ENCODE data around the gene COP1. TPM values are rescaled to one million over a fixed set of nuclear protein-coding genes. Genes with fewer than 3 reads are reported as not detected.
"Not testable (repeated sequence)": the region's sequence is repeated elsewhere in the genome, so short reads cannot be mapped to it uniquely, and the experiment has no call there.

The COP1 gene
- polyA plus RNA-seq, 1 donor (not counting 4 experiments of a cell fraction or from before 2014, with no cell fraction given): 38.9 TPM

- Histone ChIP-seq H3K4me2 (ENCODE audit: control insufficient read depth, extremely low read depth, insufficient read depth, low read depth, low read length) (peak overlapping the region; percentile 55), H3K27ac (ENCODE audit: control insufficient read depth, insufficient read depth, low read length) (peak overlapping the region; percentile 71), H2AFZ (ENCODE audit: control insufficient read depth, low read length) (no peak overlapping the region), H4K20me1 (ENCODE audit: control insufficient read depth, extremely low read depth, insufficient read depth, low read length) (no peaks in the 10 kb centered on the region), H3K36me3 (ENCODE audit: control insufficient read depth in 2 of 2, extremely low read depth in 1 of 2, insufficient read depth in 2 of 2, low read length in 2 of 2) (no peaks in the 10 kb centered on the region), H3K4me1 (ENCODE audit: control insufficient read depth, extremely low read depth, insufficient read depth, low read length) (peaks cover 4% of the 10 kb centered on the region), H3K4me3 (ENCODE audit: control insufficient read depth in 2 of 3, extremely low read depth in 1 of 3, insufficient read depth in 2 of 3, low read depth in 1 of 3, low read length in 3 of 3) (no peak overlapping the region), H3K79me2 (ENCODE audit: control insufficient read depth, insufficient read depth, low read length) (no peaks in the 10 kb centered on the region), H3K9me1 (ENCODE audit: control insufficient read depth, extremely low read depth, insufficient read depth, low read length) (no peaks in the 10 kb centered on the region), H3K27me3 (ENCODE audit: control insufficient read depth, extremely low read depth, insufficient read depth, low read length) (no peaks in the 10 kb centered on the region), H3K9ac (ENCODE audit: control insufficient read depth, extremely low read depth, insufficient read depth, low read length) (no peak overlapping the region), H3K9me3 (ENCODE audit: control insufficient read depth, low read depth, low read length) (no peaks in the 10 kb centered on the region)
- DNase-seq (ENCODE audit: low read depth, low spot score) (peak; percentile 33), FAIRE-seq (peak; percentile 96)
- dilution Hi-C loops (cut with MboI; ENCODE audit: extremely low pct_ligation_motif_present, low sequenced_read_pairs): no loop called here
- TF ChIP-seq CTCF (optimal IDR thresholded peaks at IDR 0.05 in 1 of 3, IDR thresholded peaks at IDR 0.05 in 1 of 3, conservative IDR thresholded peaks at IDR 0.05 in 1 of 3; ENCODE audit: extremely low read depth in 1 of 3, insufficient read depth in 2 of 3, low read length in 3 of 3): no peak
- no peak for TF ChIP-seq EZH2 (IDR thresholded peaks at IDR 0.05; ENCODE audit: low read length)
These were observed 34.4 kb upstream of the COP1 start for GRCh38 chr1:176241385-176242015.

GRCh38 chr1:176233657-176234056, 26.6 kb upstream of the COP1 start:
- H3K9me3 ChIP-seq (ENCODE audit: control insufficient read depth, low read depth, low read length); FAIRE-seq; H3K79me2 ChIP-seq (ENCODE audit: control insufficient read depth, insufficient read depth, low read length); H3K4me2 ChIP-seq (ENCODE audit: control insufficient read depth, extremely low read depth, insufficient read depth, low read depth, low read length); H3K27ac ChIP-seq (ENCODE audit: control insufficient read depth, insufficient read depth, low read length); H3K36me3 ChIP-seq (ENCODE audit: control insufficient read depth in 2 of 2, extremely low read depth in 1 of 2, insufficient read depth in 2 of 2, low read length in 2 of 2); H3K27me3 ChIP-seq (ENCODE audit: control insufficient read depth, extremely low read depth, insufficient read depth, low read length); H3K9ac ChIP-seq (ENCODE audit: control insufficient read depth, extremely low read depth, insufficient read depth, low read length); H3K4me3 ChIP-seq (ENCODE audit: control insufficient read depth in 2 of 3, extremely low read depth in 1 of 3, insufficient read depth in 2 of 3, low read depth in 1 of 3, low read length in 3 of 3); DNase-seq (ENCODE audit: low read depth, low spot score); dilution Hi-C loops (cut with MboI; ENCODE audit: extremely low pct_ligation_motif_present, low sequenced_read_pairs); H3K4me1 ChIP-seq (ENCODE audit: control insufficient read depth, extremely low read depth, insufficient read depth, low read length); H4K20me1 ChIP-seq (ENCODE audit: control insufficient read depth, extremely low read depth, insufficient read depth, low read length); H2AFZ ChIP-seq (ENCODE audit: control insufficient read depth, low read length); H3K9me1 ChIP-seq (ENCODE audit: control insufficient read depth, extremely low read depth, insufficient read depth, low read length): not testable (repeated sequence)

GRCh38 chr1:176227579-176227978, 20.5 kb upstream of the COP1 start:
- Histone ChIP-seq H3K27me3 (ENCODE audit: control insufficient read depth, extremely low read depth, insufficient read depth, low read length) (no peaks in the 10 kb centered on the region), H3K79me2 (ENCODE audit: control insufficient read depth, insufficient read depth, low read length) (no peaks in the 10 kb centered on the region), H3K27ac (ENCODE audit: control insufficient read depth, insufficient read depth, low read length) (no peak overlapping the region), H4K20me1 (ENCODE audit: control insufficient read depth, extremely low read depth, insufficient read depth, low read length) (no peaks in the 10 kb centered on the region), H3K4me3 (ENCODE audit: control insufficient read depth in 2 of 3, extremely low read depth in 1 of 3, insufficient read depth in 2 of 3, low read depth in 1 of 3, low read length in 3 of 3) (no peak overlapping the region), H3K9me1 (ENCODE audit: control insufficient read depth, extremely low read depth, insufficient read depth, low read length) (no peaks in the 10 kb centered on the region), H3K4me1 (ENCODE audit: control insufficient read depth, extremely low read depth, insufficient read depth, low read length) (no peaks in the 10 kb centered on the region), H3K4me2 (ENCODE audit: control insufficient read depth, extremely low read depth, insufficient read depth, low read depth, low read length) (no peak overlapping the region), H3K9me3 (ENCODE audit: control insufficient read depth, low read depth, low read length) (no peaks in the 10 kb centered on the region), H3K36me3 (ENCODE audit: control insufficient read depth in 2 of 2, extremely low read depth in 1 of 2, insufficient read depth in 2 of 2, low read length in 2 of 2) (no peaks in the 10 kb centered on the region), H2AFZ (ENCODE audit: control insufficient read depth, low read length) (no peak overlapping the region), H3K9ac (ENCODE audit: control insufficient read depth, extremely low read depth, insufficient read depth, low read length) (no peak overlapping the region)
- no peak for TF ChIP-seq EZH2 (IDR thresholded peaks at IDR 0.05; ENCODE audit: low read length)
- TF ChIP-seq CTCF (optimal IDR thresholded peaks at IDR 0.05 in 1 of 3, IDR thresholded peaks at IDR 0.05 in 1 of 3, conservative IDR thresholded peaks at IDR 0.05 in 1 of 3; ENCODE audit: extremely low read depth in 1 of 3, insufficient read depth in 2 of 3, low read length in 3 of 3): no peak
- FAIRE-seq (no peak), DNase-seq (ENCODE audit: low read depth, low spot score) (no peak)
- dilution Hi-C loops (cut with MboI; ENCODE audit: extremely low pct_ligation_motif_present, low sequenced_read_pairs): no loop called here
